SK-N-SH (cell line): ENCODE data around the gene ATP2A3. TPM values are rescaled to one million over a fixed set of nuclear protein-coding genes. Genes with fewer than 3 reads are reported as not detected.

Source experiments
- CTCF ChIA-PET: fragments of 300-600, 350-600 bp; formaldehyde crosslinking; extraction: SDS; loops from one replicate; lab custom pipeline; 2021; lab: Yijun Ruan, JAX
- POLR2A ChIA-PET: fragments of 350-600 bp; sonication (Branson Sonifier 250); formaldehyde crosslinking; extraction: SDS; loops from one replicate; lab custom pipeline; 2020; ENCODE audit warnings: antibody characterized with exemption, inconsistent platforms; lab: Yijun Ruan, JAX
- DNase-seq: peaks from one replicate; pipeline ENCODE4 v3.0.0; 2012
- H2AFZ ChIP-seq: fragments of 200-600 bp; sonication (generic); 2 replicates; pipeline ENCODE4 v1.8.1; 2016; ENCODE audit warnings: antibody characterized with exemption, mild to moderate bottlenecking, low read depth
- H3F3A ChIP-seq: fragments of 200-600 bp; sonication (generic); replicated peaks from 2 replicates; pipeline ENCODE3; 2016; ENCODE audit warnings: antibody characterized with exemption, mild to moderate bottlenecking; ENCODE audit not compliant: insufficient read depth
- H3K27ac ChIP-seq, 2 experiments: fragments of 200-500 bp in 1 of 2; fragments of 200-600 bp in 1 of 2; sonication (Bioruptor generic) in 1 of 2; sonication (generic), shearing (Covaris generic) in 1 of 2; 2 replicates each; pipeline versions ENCODE4 v1.5.1 to v1.6.1; 2014 to 2016; ENCODE audit warnings: low read depth in 2 of 2, inconsistent platforms in 1 of 2, low read length in 1 of 2, mild to moderate bottlenecking in 1 of 2, mixed read lengths in 1 of 2
- H3K27me3 ChIP-seq: fragments of 200-600 bp; sonication (generic), shearing (Covaris generic); 2 replicates; pipeline ENCODE4 v1.6.1; 2016; ENCODE audit warnings: mixed run types; ENCODE audit not compliant: insufficient read depth
- H3K36me3 ChIP-seq, 2 experiments: fragments of 200-500 bp in 1 of 2; fragments of 200-600 bp in 1 of 2; sonication (Bioruptor generic) in 1 of 2; sonication (generic) in 1 of 2; replicated peaks in 1 of 2; 2 replicates each; pipeline versions ENCODE3 to v1.5.1; 2014 to 2016; ENCODE audit warnings: low read length in 1 of 2, mild to moderate bottlenecking in 1 of 2; ENCODE audit not compliant: insufficient read depth in 2 of 2, control insufficient read depth in 1 of 2
- H3K4me1 ChIP-seq, 2 experiments: fragments of 200-500 bp in 1 of 2; fragments of 200-600 bp in 1 of 2; sonication (Bioruptor generic) in 1 of 2; sonication (generic), shearing (Covaris generic) in 1 of 2; 2 replicates each; pipeline versions ENCODE4 v1.5.1 to v1.6.1; 2014 to 2016; ENCODE audit warnings: low read depth in 1 of 2, low read length in 1 of 2, mixed run types in 1 of 2; ENCODE audit not compliant: insufficient read depth in 2 of 2, control insufficient read depth in 1 of 2
- H3K4me2 ChIP-seq: fragments of 200-600 bp; sonication (generic), shearing (Covaris generic); 2 replicates; pipeline ENCODE4 v1.6.1; 2017; ENCODE audit warnings: mixed run types
- H3K4me3 ChIP-seq, 2 experiments: fragments of 200-500 bp in 1 of 2; fragments of 200-600 bp in 1 of 2; sonication (Bioruptor generic) in 1 of 2; sonication (generic), shearing (Covaris generic) in 1 of 2; 2 replicates each; pipeline versions ENCODE4 v1.5.1 to v1.8.1; 2014 to 2016; ENCODE audit warnings: low read depth in 2 of 2, inconsistent platforms in 1 of 2, low read length in 1 of 2, mild to moderate bottlenecking in 1 of 2, mixed read lengths in 1 of 2, moderate library complexity in 1 of 2
- H3K79me2 ChIP-seq: fragments of 200-600 bp; sonication (generic); 2 replicates; pipeline ENCODE4 v1.8.1; 2017; ENCODE audit warnings: mild to moderate bottlenecking; ENCODE audit not compliant: insufficient read depth
- H3K9ac ChIP-seq: fragments of 200-600 bp; sonication (generic); 2 replicates; pipeline ENCODE4 v1.6.1; 2017; ENCODE audit warnings: mixed run types
- H3K9me2 ChIP-seq: fragments of 200-600 bp; sonication (generic); 2 replicates; pipeline ENCODE4 v1.6.1; 2017; ENCODE audit warnings: mixed run types
- H3K9me3 ChIP-seq: fragments of 200-600 bp; sonication (generic); 2 replicates; pipeline ENCODE4 v1.6.1; 2017; ENCODE audit warnings: mixed run types, mild to moderate bottlenecking, moderate library complexity
- H4K20me1 ChIP-seq: fragments of 200-600 bp; sonication (generic); 2 replicates; pipeline ENCODE4 v1.6.1; 2017; ENCODE audit warnings: mild to moderate bottlenecking, mixed run types; ENCODE audit not compliant: insufficient read depth
- EP300 ChIP-seq, 2 experiments: IDR thresholded peaks; 2 replicates each; pipeline versions ENCODE4 v1.4.0 to v1.6.1; 2012; ENCODE audit warnings: borderline replicate concordance in 1 of 2, low read depth in 1 of 2, low read length in 1 of 2
- FOXJ3 ChIP-seq: sonication (generic); formaldehyde crosslinking; IDR thresholded peaks from 2 replicates; pipeline ENCODE4 v1.5.1; 2020; ENCODE audit warnings: mild to moderate bottlenecking, missing genetic modification reagents
- FOXM1 ChIP-seq: IDR thresholded peaks from 2 replicates; pipeline ENCODE4 v1.4.0; 2012; ENCODE audit warnings: low read depth, mild to moderate bottlenecking
- GABPA ChIP-seq: IDR thresholded peaks from 2 replicates; pipeline ENCODE4 v1.4.0; 2012; ENCODE audit warnings: low read depth, mild to moderate bottlenecking
- MEF2A ChIP-seq: IDR thresholded peaks from 2 replicates; pipeline ENCODE4 v1.4.0; 2012; ENCODE audit warnings: low read depth, borderline replicate concordance
- MXI1 ChIP-seq: IDR thresholded peaks from 2 replicates; pipeline ENCODE4 v1.6.1; 2012; ENCODE audit warnings: mild to moderate bottlenecking, low read depth, low read length, improper control_type of control experiment
- PBX3 ChIP-seq: IDR thresholded peaks from 2 replicates; pipeline ENCODE4; 2012
- POLR2AphosphoS5 ChIP-seq: IDR thresholded peaks from 2 replicates; pipeline ENCODE4 v1.6.1; 2012; ENCODE audit warnings: low read depth, low read length
- RAD21 ChIP-seq: IDR thresholded peaks from 2 replicates; pipeline ENCODE4 v1.6.1; 2012; ENCODE audit warnings: mild to moderate bottlenecking, low read length
- RCOR1 ChIP-seq: fragments of 150-350 bp; IDR thresholded peaks from 2 replicates; pipeline ENCODE4 v1.6.1; 2017; ENCODE audit warnings: antibody characterized with exemption, low read length
- REST ChIP-seq: IDR thresholded peaks from 2 replicates; pipeline ENCODE4 v1.6.1; 2012; ENCODE audit warnings: mild to moderate bottlenecking, low read depth, low read length, moderate library complexity
- RFX5 ChIP-seq: IDR thresholded peaks from 2 replicates; pipeline ENCODE4 v1.6.1; 2012; ENCODE audit warnings: mild to moderate bottlenecking, improper control_type of control experiment, low read length
- RXRA ChIP-seq: IDR thresholded peaks from 2 replicates; pipeline ENCODE4 v1.4.0; 2012; ENCODE audit warnings: low read depth, mild to moderate bottlenecking, borderline replicate concordance
- TCF12 ChIP-seq: IDR thresholded peaks from 2 replicates; pipeline ENCODE4 v1.4.0; 2012
- YY1 ChIP-seq: IDR thresholded peaks from 2 replicates; pipeline ENCODE4 v1.4.0; 2012; ENCODE audit warnings: low read depth, mild to moderate bottlenecking
- WGBS: methylation state at CpG from one replicate; pipeline ENCODE4 v1.1.6; 2017; ENCODE audit warnings: low lambda C conversion rate; 5-methylcytosine and 5-hydroxymethylcytosine counted together
- polyA plus RNA-seq, 3 experiments: library from polyadenylated mRNA; depleted of rRNA; stranded (reverse); fragments of >200 nt; gene quantifications; 2 replicates each; pipeline ENCODE4 v1.2.3, GENCODE V29; 2012

ATP2A3 gene
- polyA plus RNA-seq, 1 of the 3 experiments (the other 2 are of a cell fraction): 2.1 TPM

- H3K79me2 ChIP-seq: no peaks in the 10 kb centered on the region
- no peaks in the 10 kb centered on the region for H3F3A ChIP-seq
- no peak overlapping the region for H3K9ac ChIP-seq
- DNase-seq: no peak
- H3K27me3 ChIP-seq: no peaks in the 10 kb centered on the region
- H3K27ac ChIP-seq: no peak overlapping the region
- H3K4me2 ChIP-seq: no peak overlapping the region
- POLR2A ChIA-PET: no interaction called here
- H3K9me3 ChIP-seq: no peaks in the 10 kb centered on the region
- H3K9me2 ChIP-seq: no peaks in the 10 kb centered on the region
- WGBS: 88% methylated on average over 3 of the region's 11 CpGs
- no peaks in the 10 kb centered on the region for H4K20me1 ChIP-seq
- H3K4me1 ChIP-seq: no peaks in the 10 kb centered on the region; a peak in 1 of 4 replicates
- CTCF ChIA-PET: interaction anchor here (1.0 to 3.4 kb wide), 3 partner anchors 8 to 168 kb away, joined by 3 to 34 read pairs (median 6); no protein-coding TSS in a partner anchor
- H2AFZ ChIP-seq: no peak overlapping the region
- H3K36me3 ChIP-seq: no peaks in the 10 kb centered on the region
- TF ChIP-seq EP300 (IDR thresholded peaks at IDR 0.05; ENCODE audit: borderline replicate concordance in 1 of 2, low read depth in 1 of 2, low read length in 1 of 2): no peak
- TF ChIP-seq RAD21: no peak
- TF ChIP-seq GABPA: no peak
- no peak for TF ChIP-seq PBX3
- no peak for TF ChIP-seq FOXM1
- no peak for TF ChIP-seq REST
- no peak overlapping the region for H3K4me3 ChIP-seq
These were observed 59.2 kb downstream of the ATP2A3 start for GRCh38 chr17:3905017-3905520.

- H3K27me3 ChIP-seq: no peaks in the 10 kb centered on the region
- H3K36me3 ChIP-seq: no peaks in the 10 kb centered on the region
- H3K4me3 ChIP-seq: no peak overlapping the region
- H3K27ac ChIP-seq: no peak overlapping the region
- H4K20me1 ChIP-seq: no peaks in the 10 kb centered on the region
- DNase-seq: no peak
- no peak overlapping the region for H3K4me2 ChIP-seq
- no peak overlapping the region for H2AFZ ChIP-seq
- H3K79me2 ChIP-seq: no peaks in the 10 kb centered on the region
- H3K9me2 ChIP-seq: no peaks in the 10 kb centered on the region
- no peak for TF ChIP-seq RFX5
- TF ChIP-seq RCOR1: no peak
- TF ChIP-seq MXI1: no peak
- TF ChIP-seq POLR2AphosphoS5: no peak
- no peak for TF ChIP-seq RXRA
- TF ChIP-seq FOXJ3 (CRISPR knock-in tag): no peak
- no peak for TF ChIP-seq TCF12
- TF ChIP-seq YY1: no peak
- TF ChIP-seq EP300 (IDR thresholded peaks at IDR 0.05; ENCODE audit: borderline replicate concordance in 1 of 2, low read depth in 1 of 2, low read length in 1 of 2): no peak
- TF ChIP-seq MEF2A: no peak
- 74% methylated on average over 12 of the region's 15 CpGs for WGBS
- H3K9me3 ChIP-seq: no peaks in the 10 kb centered on the region
- H3F3A ChIP-seq: no peaks in the 10 kb centered on the region
- ChIA-PET CTCF (interaction anchor here (1.0 to 3.4 kb wide), 3 partner anchors 9 to 171 kb away, joined by 6 to 34 read pairs (median 10); no protein-coding TSS in a partner anchor), POLR2A (no interaction called here)
- no peak overlapping the region for H3K9ac ChIP-seq
- no peaks in the 10 kb centered on the region; a peak in 1 of 4 replicates for H3K4me1 ChIP-seq
These were observed 59.7 kb downstream of the ATP2A3 start for GRCh38 chr17:3904501-3904900.
